HepG2 (cell line): ENCODE data around the gene FRAS1. TPM values are rescaled to one million over a fixed set of nuclear protein-coding genes. Genes with fewer than 3 reads are reported as not detected.

Experiments
- ESRRA ChIP-seq: sonication (generic); formaldehyde crosslinking; IDR thresholded peaks from 2 replicates; pipeline ENCODE4 v1.5.1; 2020; ENCODE audit warnings: mild to moderate bottlenecking, low read depth, missing genetic modification reagents
- HOXD1 ChIP-seq: sonication (generic); formaldehyde crosslinking; IDR thresholded peaks from 2 replicates; pipeline ENCODE4 v1.5.0; 2020; ENCODE audit warnings: missing genetic modification reagents
- LCORL ChIP-seq, 2 experiments: fragments of 450-650 bp in 1 of 2; sonication (generic) in 1 of 2; formaldehyde crosslinking in 1 of 2; IDR thresholded peaks; 2 replicates each; pipeline versions ENCODE4 v1.5.0 to v1.6.1; 2017 to 2020; ENCODE audit warnings: antibody characterized with exemption in 1 of 2, missing genetic modification reagents in 1 of 2
- MIER2 ChIP-seq: IDR thresholded peaks from 2 replicates; pipeline ENCODE4 v1.6.1; 2016; ENCODE audit warnings: missing biosample characterization, missing genetic modification reagents
- MTF2 ChIP-seq: sonication (generic); formaldehyde crosslinking; IDR thresholded peaks from 2 replicates; pipeline ENCODE4 v1.5.0; 2020; ENCODE audit warnings: missing genetic modification reagents, borderline replicate concordance
- NFIB ChIP-seq: sonication (generic); formaldehyde crosslinking; IDR thresholded peaks from 2 replicates; pipeline ENCODE4 v1.9.0; 2021; ENCODE audit warnings: missing genetic modification reagents, mild to moderate bottlenecking, borderline replicate concordance
- YY1 ChIP-seq: IDR thresholded peaks from 2 replicates; pipeline ENCODE4 v1.6.1; 2011; ENCODE audit warnings: low read length, low read depth, moderate library complexity, mild to moderate bottlenecking; ENCODE audit not compliant: insufficient read depth, insufficient replicate concordance
- ZFP90 ChIP-seq: sonication (generic); formaldehyde crosslinking; IDR thresholded peaks from 2 replicates; pipeline ENCODE4 v1.8.0; 2022; ENCODE audit warnings: missing genetic modification reagents, mild to moderate bottlenecking, inconsistent platforms, borderline replicate concordance
- ZNF44 ChIP-seq: sonication (generic); formaldehyde crosslinking; IDR thresholded peaks from 2 replicates; pipeline ENCODE4 v1.5.1; 2020; ENCODE audit warnings: mild to moderate bottlenecking, missing genetic modification reagents
- ZNF672 ChIP-seq: sonication (generic); formaldehyde crosslinking; IDR thresholded peaks from 2 replicates; pipeline ENCODE4 v1.8.1; 2022; ENCODE audit warnings: missing genetic modification reagents
- polyA plus RNA-seq, 8 experiments: library from polyadenylated mRNA; depleted of rRNA in 3 of 8; stranded (reverse) in 7 of 8; unstranded in 1 of 8; fragments of >200 nt; fragmentation: Illumina TruSeq in 4 of 8; extraction: Trizol in 4 of 8; gene quantifications; 2 replicates each; pipeline versions ENCODE4 v1.2.1 to v1.2.3, GENCODE V29; 2011 to 2016; ENCODE audit warnings: low read depth in 4 of 8, missing spikeins in 1 of 8, mixed read lengths in 1 of 8; ENCODE audit not compliant: insufficient read depth in 1 of 8
- total RNA-seq, 5 experiments: library from RNA; depleted of rRNA; stranded (reverse); fragments of >200 nt; fragmentation: Illumina TruSeq; extraction: Trizol; gene quantifications; 2 replicates each; pipeline ENCODE4 v1.2.3, GENCODE V29; 2016; ENCODE audit warnings: low read depth in 1 of 5
- TF ChIP-seq, protein P1 (sequence below): sonication (generic); formaldehyde crosslinking; IDR thresholded peaks from 2 replicates; pipeline ENCODE4 v1.5.1; 2020; ENCODE audit warnings: mild to moderate bottlenecking, moderate library complexity, missing genetic modification reagents
- TF ChIP-seq, protein P2 (sequence below): IDR thresholded peaks from 2 replicates; pipeline ENCODE4 v1.4.0; 2020; ENCODE audit warnings: mild to moderate bottlenecking, missing genetic modification reagents
- TF ChIP-seq, protein P3 (sequence below): sonication (generic); formaldehyde crosslinking; IDR thresholded peaks from 2 replicates; pipeline ENCODE4 v1.5.0; 2020; ENCODE audit warnings: missing genetic modification reagents
- TF ChIP-seq, protein P4 (sequence below): sonication (generic); formaldehyde crosslinking; IDR thresholded peaks from 2 replicates; pipeline ENCODE4 v1.9.0; 2021; ENCODE audit warnings: missing genetic modification reagents, mild to moderate bottlenecking, borderline replicate concordance
- TF ChIP-seq, protein P5 (sequence below): IDR thresholded peaks from 2 replicates; pipeline ENCODE4 v1.6.1; 2016; ENCODE audit warnings: missing genetic modification reagents, missing compliant biosample characterization

FRAS1 gene
- total and polyA plus RNA-seq, 2 of the 13 experiments (the other 11 are each of a cell fraction or from before 2014, with no cell fraction given) = 22.5 to 31.6 TPM

DNA sequence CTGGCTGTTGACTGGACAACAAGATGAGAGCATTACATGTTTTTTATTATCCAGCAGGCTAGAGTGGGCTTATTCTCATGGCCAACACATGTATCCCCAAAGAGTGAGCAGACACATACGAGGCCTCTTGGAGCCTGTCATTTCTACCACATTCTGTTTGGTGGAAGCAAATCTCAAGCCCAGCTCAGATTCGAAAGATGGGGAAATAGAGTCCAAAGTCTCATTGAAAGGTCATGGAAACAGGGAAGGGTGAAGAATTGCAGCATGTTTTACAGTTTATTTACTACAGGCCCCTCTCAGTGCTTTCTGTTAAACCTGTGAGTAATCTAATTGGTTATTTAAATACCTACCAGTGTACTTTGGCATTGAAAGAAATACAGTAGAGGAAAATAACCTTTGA lies 108.6 kb downstream of the FRAS1 start (continued):
- TF ChIP-seq, protein P1, sequence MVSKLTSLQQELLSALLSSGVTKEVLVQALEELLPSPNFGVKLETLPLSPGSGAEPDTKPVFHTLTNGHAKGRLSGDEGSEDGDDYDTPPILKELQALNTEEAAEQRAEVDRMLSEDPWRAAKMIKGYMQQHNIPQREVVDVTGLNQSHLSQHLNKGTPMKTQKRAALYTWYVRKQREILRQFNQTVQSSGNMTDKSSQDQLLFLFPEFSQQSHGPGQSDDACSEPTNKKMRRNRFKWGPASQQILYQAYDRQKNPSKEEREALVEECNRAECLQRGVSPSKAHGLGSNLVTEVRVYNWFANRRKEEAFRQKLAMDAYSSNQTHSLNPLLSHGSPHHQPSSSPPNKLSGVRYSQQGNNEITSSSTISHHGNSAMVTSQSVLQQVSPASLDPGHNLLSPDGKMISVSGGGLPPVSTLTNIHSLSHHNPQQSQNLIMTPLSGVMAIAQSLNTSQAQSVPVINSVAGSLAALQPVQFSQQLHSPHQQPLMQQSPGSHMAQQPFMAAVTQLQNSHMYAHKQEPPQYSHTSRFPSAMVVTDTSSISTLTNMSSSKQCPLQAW (CRISPR knock-in tag) = peak; percentile 59
- TF ChIP-seq LCORL (IDR thresholded peaks at IDR 0.05) (no peak), LCORL (CRISPR knock-in tag; IDR thresholded peaks at IDR 0.05) (no peak), HOXD1 (CRISPR knock-in tag) (no peak), NFIB (CRISPR knock-in tag) (no peak), ESRRA (CRISPR knock-in tag) (peak; percentile 91), YY1 (no peak), MIER2 (CRISPR knock-in tag) (no peak), ZFP90 (no peak), ZNF44 (CRISPR knock-in tag) (no peak), MTF2 (CRISPR knock-in tag) (no peak), ZNF672 (CRISPR knock-in tag) (no peak)
- TF ChIP-seq, protein P2, sequence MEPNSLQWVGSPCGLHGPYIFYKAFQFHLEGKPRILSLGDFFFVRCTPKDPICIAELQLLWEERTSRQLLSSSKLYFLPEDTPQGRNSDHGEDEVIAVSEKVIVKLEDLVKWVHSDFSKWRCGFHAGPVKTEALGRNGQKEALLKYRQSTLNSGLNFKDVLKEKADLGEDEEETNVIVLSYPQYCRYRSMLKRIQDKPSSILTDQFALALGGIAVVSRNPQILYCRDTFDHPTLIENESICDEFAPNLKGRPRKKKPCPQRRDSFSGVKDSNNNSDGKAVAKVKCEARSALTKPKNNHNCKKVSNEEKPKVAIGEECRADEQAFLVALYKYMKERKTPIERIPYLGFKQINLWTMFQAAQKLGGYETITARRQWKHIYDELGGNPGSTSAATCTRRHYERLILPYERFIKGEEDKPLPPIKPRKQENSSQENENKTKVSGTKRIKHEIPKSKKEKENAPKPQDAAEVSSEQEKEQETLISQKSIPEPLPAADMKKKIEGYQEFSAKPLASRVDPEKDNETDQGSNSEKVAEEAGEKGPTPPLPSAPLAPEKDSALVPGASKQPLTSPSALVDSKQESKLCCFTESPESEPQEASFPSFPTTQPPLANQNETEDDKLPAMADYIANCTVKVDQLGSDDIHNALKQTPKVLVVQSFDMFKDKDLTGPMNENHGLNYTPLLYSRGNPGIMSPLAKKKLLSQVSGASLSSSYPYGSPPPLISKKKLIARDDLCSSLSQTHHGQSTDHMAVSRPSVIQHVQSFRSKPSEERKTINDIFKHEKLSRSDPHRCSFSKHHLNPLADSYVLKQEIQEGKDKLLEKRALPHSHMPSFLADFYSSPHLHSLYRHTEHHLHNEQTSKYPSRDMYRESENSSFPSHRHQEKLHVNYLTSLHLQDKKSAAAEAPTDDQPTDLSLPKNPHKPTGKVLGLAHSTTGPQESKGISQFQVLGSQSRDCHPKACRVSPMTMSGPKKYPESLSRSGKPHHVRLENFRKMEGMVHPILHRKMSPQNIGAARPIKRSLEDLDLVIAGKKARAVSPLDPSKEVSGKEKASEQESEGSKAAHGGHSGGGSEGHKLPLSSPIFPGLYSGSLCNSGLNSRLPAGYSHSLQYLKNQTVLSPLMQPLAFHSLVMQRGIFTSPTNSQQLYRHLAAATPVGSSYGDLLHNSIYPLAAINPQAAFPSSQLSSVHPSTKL (CRISPR knock-in tag) = peak; percentile 96
- TF ChIP-seq, protein P3, sequence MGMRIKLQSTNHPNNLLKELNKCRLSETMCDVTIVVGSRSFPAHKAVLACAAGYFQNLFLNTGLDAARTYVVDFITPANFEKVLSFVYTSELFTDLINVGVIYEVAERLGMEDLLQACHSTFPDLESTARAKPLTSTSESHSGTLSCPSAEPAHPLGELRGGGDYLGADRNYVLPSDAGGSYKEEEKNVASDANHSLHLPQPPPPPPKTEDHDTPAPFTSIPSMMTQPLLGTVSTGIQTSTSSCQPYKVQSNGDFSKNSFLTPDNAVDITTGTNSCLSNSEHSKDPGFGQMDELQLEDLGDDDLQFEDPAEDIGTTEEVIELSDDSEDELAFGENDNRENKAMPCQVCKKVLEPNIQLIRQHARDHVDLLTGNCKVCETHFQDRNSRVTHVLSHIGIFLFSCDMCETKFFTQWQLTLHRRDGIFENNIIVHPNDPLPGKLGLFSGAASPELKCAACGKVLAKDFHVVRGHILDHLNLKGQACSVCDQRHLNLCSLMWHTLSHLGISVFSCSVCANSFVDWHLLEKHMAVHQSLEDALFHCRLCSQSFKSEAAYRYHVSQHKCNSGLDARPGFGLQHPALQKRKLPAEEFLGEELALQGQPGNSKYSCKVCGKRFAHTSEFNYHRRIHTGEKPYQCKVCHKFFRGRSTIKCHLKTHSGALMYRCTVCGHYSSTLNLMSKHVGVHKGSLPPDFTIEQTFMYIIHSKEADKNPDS (CRISPR knock-in tag) = no peak
- TF ChIP-seq, protein P4, sequence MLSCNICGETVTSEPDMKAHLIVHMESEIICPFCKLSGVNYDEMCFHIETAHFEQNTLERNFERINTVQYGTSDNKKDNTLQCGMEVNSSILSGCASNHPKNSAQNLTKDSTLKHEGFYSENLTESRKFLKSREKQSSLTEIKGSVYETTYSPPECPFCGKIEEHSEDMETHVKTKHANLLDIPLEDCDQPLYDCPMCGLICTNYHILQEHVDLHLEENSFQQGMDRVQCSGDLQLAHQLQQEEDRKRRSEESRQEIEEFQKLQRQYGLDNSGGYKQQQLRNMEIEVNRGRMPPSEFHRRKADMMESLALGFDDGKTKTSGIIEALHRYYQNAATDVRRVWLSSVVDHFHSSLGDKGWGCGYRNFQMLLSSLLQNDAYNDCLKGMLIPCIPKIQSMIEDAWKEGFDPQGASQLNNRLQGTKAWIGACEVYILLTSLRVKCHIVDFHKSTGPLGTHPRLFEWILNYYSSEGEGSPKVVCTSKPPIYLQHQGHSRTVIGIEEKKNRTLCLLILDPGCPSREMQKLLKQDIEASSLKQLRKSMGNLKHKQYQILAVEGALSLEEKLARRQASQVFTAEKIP (CRISPR knock-in tag) = no peak
- TF ChIP-seq, protein P5, sequence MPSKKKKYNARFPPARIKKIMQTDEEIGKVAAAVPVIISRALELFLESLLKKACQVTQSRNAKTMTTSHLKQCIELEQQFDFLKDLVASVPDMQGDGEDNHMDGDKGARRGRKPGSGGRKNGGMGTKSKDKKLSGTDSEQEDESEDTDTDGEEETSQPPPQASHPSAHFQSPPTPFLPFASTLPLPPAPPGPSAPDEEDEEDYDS = no peak; the same call in 1 of the 2 replicates
